Right forelimb (tissue), 1 donor: ENCODE data around the gene GRN.
A peak's percentile ranks its signal among the peaks of the same experiment; 100 is the strongest.
"Not testable (repeated sequence)": the region's sequence is repeated elsewhere in the genome, so short reads cannot be mapped to it uniquely, and the experiment has no call there.

Experiments
- DNase-seq: peaks from one replicate; pipeline ENCODE4 v3.0.0-alpha.2; 2018

GRN gene

GRCh38 chr17:44385287-44386181 is 40.4 kb downstream of the GRN start:
- peak; percentile 90 for DNase-seq

- no peak for DNase-seq
These were observed 41.1 kb downstream of the GRN start for GRCh38 chr17:44386182-44386525.

GRCh38 chr17:44387804-44388203 is 42.7 kb downstream of the GRN start:
- no peak for DNase-seq

GRCh38 chr17:44389281-44389680 is 44.2 kb downstream of the GRN start, which contains the start of gene ITGA2B:
TSS of gene ITGA2B (minus strand) at chr17:44389649. CDS start at chr17:44389473, 176 bp downstream.
- no peak for DNase-seq

- DNase-seq, result no peak
These were observed 44.7 kb downstream of the GRN start for GRCh38 chr17:44389723-44390202.

GRCh38 chr17:44390250-44390870 is 45.3 kb downstream of the GRN start:
- no peak for DNase-seq

GRCh38 chr17:44394112-44394511 is 49.0 kb downstream of the GRN start:
- not testable (repeated sequence) for DNase-seq

- no peak for DNase-seq
These were observed 49.7 kb downstream of the GRN start for GRCh38 chr17:44394833-44395232.

GRCh38 chr17:44396946-44397345 is 51.8 kb downstream of the GRN start:
- no peak for DNase-seq

GRCh38 chr17:44397479-44398440 is 52.7 kb downstream of the GRN start:
- DNase-seq, result no peak

GRCh38 chr17:44398692-44399691 is 53.9 kb downstream of the GRN start:
- no peak for DNase-seq

- DNase-seq, result no peak
These were observed 55.2 kb downstream of the GRN start for GRCh38 chr17:44400226-44400847.
